GM13977 (cell line): ENCODE results near the gene AHR.

Experiments
- DNase-seq: peaks from one replicate; pipeline ENCODE4 v3.0.0; 2012; ENCODE audit warnings: low spot score
- in situ Hi-C: fragments of 300-500 bp; cut with MboI; formaldehyde crosslinking; loops from one replicate; pipeline ENCODE4 v1.12.0; 2022; ENCODE audit warnings: low sequenced_read_pairs, low pct_unique_long_range_greater_than_20kb, mixed read lengths, inconsistent platforms; ENCODE audit not compliant: unreplicated experiment
- TF ChIP-seq, protein P1 (sequence below): IDR thresholded peaks from 2 replicates; pipeline ENCODE4 v1.5.1; 2012; ENCODE audit warnings: mild to moderate bottlenecking, control low read depth; ENCODE audit not compliant: insufficient read depth; ENCODE audit errors: extremely low read depth, missing control alignments

AHR gene

DNA sequence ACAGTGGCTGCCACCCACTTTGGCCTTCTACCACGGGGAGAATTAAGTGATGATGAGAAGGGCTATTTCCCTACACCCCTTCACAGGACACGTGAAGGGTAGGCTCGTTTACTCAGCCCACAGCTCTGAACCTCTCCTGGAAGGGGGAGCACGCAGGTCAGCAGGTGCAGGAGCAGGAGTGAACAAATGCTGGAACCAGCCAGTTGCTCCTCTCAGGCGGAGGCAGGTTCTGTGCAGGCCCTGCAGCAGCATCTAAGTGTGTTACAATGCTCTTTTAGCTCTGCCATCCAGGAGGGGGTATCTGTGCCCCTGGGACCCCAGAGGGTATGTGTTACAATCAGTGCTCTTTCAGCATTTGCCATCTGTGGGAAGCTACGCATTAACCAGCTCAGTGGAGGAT, 61.2 kb downstream of the AHR start:
- no peak for DNase-seq
- TF ChIP-seq, protein P1, sequence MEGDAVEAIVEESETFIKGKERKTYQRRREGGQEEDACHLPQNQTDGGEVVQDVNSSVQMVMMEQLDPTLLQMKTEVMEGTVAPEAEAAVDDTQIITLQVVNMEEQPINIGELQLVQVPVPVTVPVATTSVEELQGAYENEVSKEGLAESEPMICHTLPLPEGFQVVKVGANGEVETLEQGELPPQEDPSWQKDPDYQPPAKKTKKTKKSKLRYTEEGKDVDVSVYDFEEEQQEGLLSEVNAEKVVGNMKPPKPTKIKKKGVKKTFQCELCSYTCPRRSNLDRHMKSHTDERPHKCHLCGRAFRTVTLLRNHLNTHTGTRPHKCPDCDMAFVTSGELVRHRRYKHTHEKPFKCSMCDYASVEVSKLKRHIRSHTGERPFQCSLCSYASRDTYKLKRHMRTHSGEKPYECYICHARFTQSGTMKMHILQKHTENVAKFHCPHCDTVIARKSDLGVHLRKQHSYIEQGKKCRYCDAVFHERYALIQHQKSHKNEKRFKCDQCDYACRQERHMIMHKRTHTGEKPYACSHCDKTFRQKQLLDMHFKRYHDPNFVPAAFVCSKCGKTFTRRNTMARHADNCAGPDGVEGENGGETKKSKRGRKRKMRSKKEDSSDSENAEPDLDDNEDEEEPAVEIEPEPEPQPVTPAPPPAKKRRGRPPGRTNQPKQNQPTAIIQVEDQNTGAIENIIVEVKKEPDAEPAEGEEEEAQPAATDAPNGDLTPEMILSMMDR, result no peak
- in situ Hi-C loops, result no loop called here

DNA sequence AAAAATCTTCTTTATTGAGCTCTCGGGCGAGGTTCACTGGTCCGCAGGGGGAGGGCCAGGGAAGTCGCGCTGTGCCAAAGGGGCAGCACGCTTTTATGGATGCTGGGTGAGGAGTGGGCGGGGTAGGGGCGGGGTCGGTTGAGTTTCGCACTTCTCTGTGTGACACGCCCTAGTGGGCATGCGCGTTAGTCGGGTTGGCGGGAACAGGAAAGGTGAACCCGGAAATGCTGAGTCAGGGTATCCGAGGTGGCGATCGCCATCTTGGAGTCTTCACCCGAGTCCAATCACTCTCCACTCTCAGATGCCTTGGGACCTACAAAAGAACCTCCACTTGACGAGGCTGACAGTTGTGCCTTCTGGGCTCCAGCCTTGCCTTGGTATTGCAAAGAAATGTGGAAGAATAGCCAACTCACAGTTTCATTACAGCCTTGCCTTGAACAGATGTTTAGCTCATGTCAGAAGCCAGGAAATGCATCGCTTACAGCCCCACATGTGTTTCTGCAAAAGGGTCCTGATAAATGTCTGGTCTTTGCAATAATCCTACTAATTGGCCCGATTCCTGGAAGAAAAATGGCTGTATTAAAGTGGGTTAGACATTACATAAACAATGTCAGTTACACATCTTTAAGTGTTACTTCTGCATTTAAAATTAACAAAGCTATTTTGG, 64.1 kb downstream of the AHR start:
- TF ChIP-seq, protein P1, result no peak
- in situ Hi-C loops, result no loop called here
- no peak for DNase-seq

DNA sequence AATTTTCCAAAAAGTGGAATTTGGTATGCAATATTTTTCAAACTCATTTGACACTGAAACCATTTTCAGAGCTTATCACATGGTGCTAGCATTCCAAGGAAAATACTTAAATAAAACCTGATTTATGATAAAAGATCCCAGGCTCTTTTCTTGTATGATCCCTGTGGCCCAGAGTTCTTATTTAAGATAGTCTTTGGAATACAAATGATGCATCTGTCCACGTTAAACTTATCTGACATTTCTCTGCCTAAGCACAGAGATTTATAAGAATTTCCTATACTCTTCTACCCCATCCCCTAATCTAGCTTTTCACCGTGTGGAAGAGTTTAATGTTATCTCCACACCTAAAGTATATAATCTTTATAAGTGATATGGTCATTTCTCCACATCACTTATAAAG, 66.2 kb downstream of the AHR start:
- in situ Hi-C loops, result no loop called here
- TF ChIP-seq, protein P1, result no peak
- DNase-seq, result no peak

DNA sequence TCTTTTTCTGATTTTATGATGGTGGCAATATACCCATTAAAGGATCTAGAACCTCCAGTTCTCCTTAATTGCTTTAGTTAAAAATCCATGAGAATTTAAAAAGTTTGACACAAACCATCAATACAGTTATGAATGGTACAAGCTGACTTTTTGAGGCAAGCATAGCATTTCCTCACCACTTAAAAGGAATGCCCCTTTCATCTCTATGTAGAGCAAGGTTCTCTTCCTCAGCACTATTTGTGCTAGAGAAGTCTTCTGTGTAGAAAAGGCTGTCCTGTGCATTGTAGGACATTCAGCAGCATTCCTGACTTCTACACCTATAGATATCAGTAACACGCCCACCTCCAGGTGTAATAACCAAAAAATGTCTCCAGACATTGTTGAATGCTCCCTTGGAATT, 67.3 kb downstream of the AHR start:
- in situ Hi-C loops, result no loop called here

DNA sequence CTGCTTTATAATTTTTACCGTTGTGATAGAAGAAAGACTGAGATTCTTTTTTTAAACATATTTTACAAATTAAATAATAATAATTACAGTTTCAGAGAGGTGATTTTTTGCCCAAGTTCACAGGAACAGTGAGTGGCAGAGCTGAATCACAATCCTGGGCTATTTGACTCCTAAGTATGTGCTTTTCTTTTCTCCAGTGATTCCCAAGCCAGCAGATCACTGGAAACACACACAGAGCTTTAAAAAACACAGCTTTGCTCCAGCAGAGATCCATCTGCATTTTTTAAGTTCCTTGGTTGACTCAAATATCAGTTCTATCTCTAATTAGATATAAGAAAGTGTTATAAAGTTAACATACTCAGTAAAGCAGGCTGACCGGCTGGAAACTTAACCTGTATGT, 69.0 kb downstream of the AHR start:
- in situ Hi-C loops, result no loop called here
- TF ChIP-seq, protein P1, result no peak
- no peak for DNase-seq

More for the DNA sequence above, 67.3 kb downstream of the AHR start:
- DNase-seq, result no peak
- TF ChIP-seq, protein P1, result no peak

DNA sequence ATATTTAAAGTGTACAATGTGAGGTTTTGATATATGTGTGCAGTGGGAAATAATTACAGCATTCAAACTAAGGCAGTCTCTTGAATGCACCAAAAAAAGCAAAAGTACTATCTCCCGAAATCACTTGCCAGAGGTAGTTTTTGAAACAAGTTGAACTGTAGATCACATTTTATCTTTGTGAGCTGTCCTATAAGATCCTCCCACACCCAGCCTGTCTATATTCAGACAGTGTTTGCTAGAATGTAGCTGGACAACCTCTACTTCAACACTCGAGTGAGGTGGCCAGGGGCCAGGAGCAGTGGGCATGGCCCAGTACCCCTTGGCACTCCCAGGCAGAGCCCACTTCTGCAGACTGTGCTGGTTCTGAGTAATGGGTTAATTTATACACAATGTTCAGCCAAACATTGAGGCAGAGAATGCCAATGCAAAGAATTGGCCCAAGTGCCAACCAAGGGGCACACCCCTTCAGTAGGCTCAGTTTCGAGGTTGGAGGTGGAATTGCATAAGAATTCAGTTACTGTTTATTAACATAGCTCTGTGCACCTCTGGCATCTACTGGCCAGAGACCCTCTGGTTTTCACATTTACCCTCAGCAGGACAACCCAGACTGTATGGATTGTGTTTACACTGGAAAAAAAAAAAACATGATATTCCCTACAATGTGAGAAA, 70.5 kb downstream of the AHR start:
- in situ Hi-C loops, result no loop called here
- TF ChIP-seq, protein P1, result no peak
- DNase-seq, result no peak
